ENCODE results near the gene ATXN2.
"Not testable (repeated sequence)": the region's sequence is repeated elsewhere in the genome, so short reads cannot be mapped to it uniquely, and the experiment has no call there.

The ATXN2 gene

GRCh38 chr12:111519937-111520336 is 79.2 kb downstream of the ATXN2 start:
- no peak for ATAC-seq
- no peak for TF ChIP-seq ZNF565 (CRISPR knock-in tag; conservative IDR thresholded peaks at IDR 0.05; ENCODE audit: low read depth)
- TF ChIP-seq ARNTL (CRISPR knock-in tag; IDR thresholded peaks at IDR 0.05; ENCODE audit: borderline replicate concordance, low read depth) = no peak
- TF ChIP-seq TSHZ2 (CRISPR knock-in tag; IDR thresholded peaks at IDR 0.05) = no peak
- TF ChIP-seq ZFP30 (CRISPR knock-in tag; IDR thresholded peaks at IDR 0.05) = no peak
- TF ChIP-seq OSR1 (CRISPR knock-in tag; IDR thresholded peaks at IDR 0.05) = no peak
- no peak for TF ChIP-seq TOX (CRISPR knock-in tag; IDR thresholded peaks at IDR 0.05; ENCODE audit: borderline replicate concordance)
- no peak for TF ChIP-seq ZNF8 (CRISPR knock-in tag; IDR thresholded peaks at IDR 0.05)
- no peak for TF ChIP-seq CREB5 (CRISPR knock-in tag; IDR thresholded peaks at IDR 0.05; ENCODE audit: low read depth)
- no peak for TF ChIP-seq ZFP3 (CRISPR knock-in tag; IDR thresholded peaks at IDR 0.05)
- no peak for TF ChIP-seq ZNF70 (CRISPR knock-in tag; IDR thresholded peaks at IDR 0.05)
- TF ChIP-seq PPARA (CRISPR knock-in tag; IDR thresholded peaks at IDR 0.05; ENCODE audit: borderline replicate concordance) = no peak
- TF ChIP-seq BACH2 (CRISPR knock-in tag; IDR thresholded peaks at IDR 0.05; ENCODE audit: borderline replicate concordance) = no peak
- TF ChIP-seq CSRNP3 (CRISPR knock-in tag; IDR thresholded peaks at IDR 0.05) = no peak
- no peak for TF ChIP-seq ZC3H10 (CRISPR knock-in tag; IDR thresholded peaks at IDR 0.05)
- TF ChIP-seq TCF4 (CRISPR knock-in tag; IDR thresholded peaks at IDR 0.05; ENCODE audit: borderline replicate concordance) = no peak
- TF ChIP-seq RARB (CRISPR knock-in tag; IDR thresholded peaks at IDR 0.05) = no peak
- TF ChIP-seq ISL1 (CRISPR knock-in tag; IDR thresholded peaks at IDR 0.05) = no peak
- TF ChIP-seq POU6F1 (CRISPR knock-in tag; IDR thresholded peaks at IDR 0.05; ENCODE audit: borderline replicate concordance, low read depth) = no peak

- ATAC-seq = no peak
- TF ChIP-seq ZNF70 (CRISPR knock-in tag; IDR thresholded peaks at IDR 0.05) (no peak), TCF4 (CRISPR knock-in tag; IDR thresholded peaks at IDR 0.05; ENCODE audit: borderline replicate concordance) (no peak), PPARA (CRISPR knock-in tag; IDR thresholded peaks at IDR 0.05; ENCODE audit: borderline replicate concordance) (no peak), ZFP3 (CRISPR knock-in tag; IDR thresholded peaks at IDR 0.05) (no peak), ZC3H10 (CRISPR knock-in tag; IDR thresholded peaks at IDR 0.05) (no peak), RARB (CRISPR knock-in tag; IDR thresholded peaks at IDR 0.05) (no peak), ZNF8 (CRISPR knock-in tag; IDR thresholded peaks at IDR 0.05) (no peak), ZFP30 (CRISPR knock-in tag; IDR thresholded peaks at IDR 0.05) (no peak), ARNTL (CRISPR knock-in tag; IDR thresholded peaks at IDR 0.05; ENCODE audit: borderline replicate concordance, low read depth) (no peak), BACH2 (CRISPR knock-in tag; IDR thresholded peaks at IDR 0.05; ENCODE audit: borderline replicate concordance) (no peak)
Measured at GRCh38 chr12:111519083-111519482, 80.0 kb downstream of the ATXN2 start.

- ATAC-seq = not testable (repeated sequence)
Measured at GRCh38 chr12:111507719-111508118, 91.4 kb downstream of the ATXN2 start.

- ATAC-seq = not testable (repeated sequence)
Measured at GRCh38 chr12:111507258-111507657, 91.9 kb downstream of the ATXN2 start.

GRCh38 chr12:111506260-111506659 is 92.9 kb downstream of the ATXN2 start:
- no peak for ATAC-seq
- TF ChIP-seq ZNF565 (CRISPR knock-in tag; conservative IDR thresholded peaks at IDR 0.05; ENCODE audit: low read depth) (no peak), SNAI2 (CRISPR knock-in tag; IDR thresholded peaks at IDR 0.05) (no peak), PATZ1 (CRISPR knock-in tag; IDR thresholded peaks at IDR 0.05; ENCODE audit: borderline replicate concordance) (no peak), CSRNP3 (CRISPR knock-in tag; IDR thresholded peaks at IDR 0.05) (no peak), ESRRG (CRISPR knock-in tag; IDR thresholded peaks at IDR 0.05) (no peak), PPARA (CRISPR knock-in tag; IDR thresholded peaks at IDR 0.05; ENCODE audit: borderline replicate concordance) (no peak), TOX (CRISPR knock-in tag; IDR thresholded peaks at IDR 0.05; ENCODE audit: borderline replicate concordance) (no peak), ZFP3 (CRISPR knock-in tag; IDR thresholded peaks at IDR 0.05) (no peak), ARNTL (CRISPR knock-in tag; IDR thresholded peaks at IDR 0.05; ENCODE audit: borderline replicate concordance, low read depth) (no peak), RARB (CRISPR knock-in tag; IDR thresholded peaks at IDR 0.05) (no peak), TCF4 (CRISPR knock-in tag; IDR thresholded peaks at IDR 0.05; ENCODE audit: borderline replicate concordance) (no peak), CSDC2 (CRISPR knock-in tag; IDR thresholded peaks at IDR 0.05) (no peak)
